DMS153 treated with DMSO at 0.1 percent for 48 hours (cell line): ENCODE data around the gene FBXO41.

ENCODE experiments used
- DNase-seq: peaks from one replicate; lab custom pipeline; 2025; ENCODE audit not compliant: unreplicated experiment; lab: John Stamatoyannopoulos, UW

Gene FBXO41

DNA sequence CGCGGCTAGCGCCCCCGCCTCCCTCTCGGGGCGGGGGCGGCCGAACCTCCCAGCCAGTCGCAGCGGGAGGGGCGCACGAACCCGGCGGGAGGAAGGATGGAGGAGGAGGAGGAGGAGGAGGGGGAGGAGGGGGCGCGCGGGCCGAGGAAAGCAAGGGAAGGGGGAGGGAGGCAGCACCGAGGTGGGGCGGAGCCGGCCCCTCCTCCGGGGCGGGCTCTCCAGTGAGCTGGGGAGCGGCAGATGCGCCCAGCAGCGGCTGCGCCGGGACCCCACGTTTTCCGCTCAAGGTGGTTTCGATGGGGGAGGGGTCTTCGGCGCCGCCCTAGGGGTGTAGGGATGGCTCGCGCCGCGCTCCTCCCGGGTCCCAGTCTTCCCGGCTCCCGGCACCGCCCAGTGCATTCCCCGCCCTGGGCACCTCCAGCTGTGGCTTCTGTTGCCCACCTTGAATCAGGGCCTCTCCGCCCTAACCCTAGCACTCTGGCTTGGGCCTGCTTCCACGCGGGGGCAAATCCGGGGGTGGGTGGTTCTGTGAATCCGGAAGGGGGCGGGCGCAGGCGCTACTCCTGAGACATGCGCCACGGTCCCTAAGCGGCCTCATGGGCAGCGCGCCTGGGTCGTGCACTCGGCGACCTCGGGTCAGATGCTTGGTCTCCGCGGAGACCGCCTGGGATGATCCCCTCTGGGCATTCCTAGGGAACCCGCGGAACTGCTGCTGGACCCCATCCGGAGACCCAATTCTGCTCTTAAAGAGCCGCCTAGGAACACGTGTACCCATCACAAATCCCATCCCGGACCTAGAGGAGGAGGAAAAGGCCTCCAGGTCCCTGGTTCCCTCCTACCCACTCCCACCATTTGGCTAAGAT is at the start of gene FBXO41:
Gene FBXO41 (minus strand): TSS at position 183 of the 863 bp plus-strand sequence. CDS start 14,848 bp downstream, outside the sequence.
- no peak for DNase-seq

- DNase-seq, result no peak
Observed at GRCh38 chr2:73334045-73334444, 49.8 kb upstream of the FBXO41 start.

GRCh38 chr2:73333564-73333963 is 49.3 kb upstream of the FBXO41 start:
- DNase-seq, result peak; percentile 36

- DNase-seq, result no peak
Observed at GRCh38 chr2:73324126-73324725, 39.9 kb upstream of the FBXO41 start.

GRCh38 chr2:73323551-73323950 is 39.3 kb upstream of the FBXO41 start:
- DNase-seq, result no peak

GRCh38 chr2:73314441-73314840 is 30.2 kb upstream of the FBXO41 start:
- DNase-seq, result no peak

- DNase-seq, result peak; percentile 39
Observed at GRCh38 chr2:73307720-73308119, 23.4 kb upstream of the FBXO41 start.

DNA sequence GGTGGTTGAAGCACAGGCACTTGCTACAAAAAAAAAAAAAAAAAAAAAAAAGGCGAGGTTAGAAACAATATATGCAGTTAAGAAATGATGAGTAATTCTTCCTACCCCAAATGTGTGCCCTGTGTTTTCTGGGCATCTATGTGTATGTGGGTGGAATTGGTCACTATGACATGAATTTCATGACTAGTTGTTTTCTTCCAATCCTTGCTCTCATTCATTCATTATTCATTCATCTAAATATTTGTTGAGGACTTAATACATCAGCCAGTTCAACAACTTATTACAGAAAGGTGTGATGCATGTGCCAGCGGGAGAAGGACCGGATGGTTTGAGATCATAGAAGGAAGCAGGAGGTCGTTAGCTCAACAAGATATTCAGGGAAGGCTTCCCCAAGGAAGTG is 17.4 kb upstream of the FBXO41 start:
- no peak for DNase-seq

- no peak for DNase-seq
Observed at GRCh38 chr2:73300926-73301325, 16.6 kb upstream of the FBXO41 start.

DNA sequence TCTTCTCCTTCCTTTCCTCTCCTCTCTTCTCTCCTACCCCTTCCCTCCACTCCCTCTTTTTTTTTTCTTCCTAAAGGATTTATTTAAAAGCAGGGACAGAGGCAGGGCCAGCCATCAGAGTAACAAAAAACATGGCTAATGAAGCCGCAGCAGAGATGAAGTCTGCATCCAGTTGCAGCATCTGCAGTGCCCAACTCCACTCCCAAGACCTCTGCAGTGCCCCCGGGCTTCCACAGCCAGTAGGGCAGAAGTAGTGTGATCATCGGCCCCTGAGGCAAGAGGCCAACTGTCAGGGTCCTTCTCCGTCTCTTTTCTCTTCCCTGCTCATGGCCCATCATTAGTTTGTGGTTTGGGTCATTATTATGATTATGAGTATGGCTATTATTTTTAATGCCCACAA is 13.3 kb upstream of the FBXO41 start:
- DNase-seq, result no peak

- peak; percentile 36 for DNase-seq
Observed at GRCh38 chr2:73297151-73297559, 12.9 kb upstream of the FBXO41 start.

- DNase-seq, result no peak
Observed at GRCh38 chr2:73295751-73296400, 11.6 kb upstream of the FBXO41 start.

- DNase-seq, result no peak
Observed at GRCh38 chr2:73294239-73294638, 10.0 kb upstream of the FBXO41 start.

DNA sequence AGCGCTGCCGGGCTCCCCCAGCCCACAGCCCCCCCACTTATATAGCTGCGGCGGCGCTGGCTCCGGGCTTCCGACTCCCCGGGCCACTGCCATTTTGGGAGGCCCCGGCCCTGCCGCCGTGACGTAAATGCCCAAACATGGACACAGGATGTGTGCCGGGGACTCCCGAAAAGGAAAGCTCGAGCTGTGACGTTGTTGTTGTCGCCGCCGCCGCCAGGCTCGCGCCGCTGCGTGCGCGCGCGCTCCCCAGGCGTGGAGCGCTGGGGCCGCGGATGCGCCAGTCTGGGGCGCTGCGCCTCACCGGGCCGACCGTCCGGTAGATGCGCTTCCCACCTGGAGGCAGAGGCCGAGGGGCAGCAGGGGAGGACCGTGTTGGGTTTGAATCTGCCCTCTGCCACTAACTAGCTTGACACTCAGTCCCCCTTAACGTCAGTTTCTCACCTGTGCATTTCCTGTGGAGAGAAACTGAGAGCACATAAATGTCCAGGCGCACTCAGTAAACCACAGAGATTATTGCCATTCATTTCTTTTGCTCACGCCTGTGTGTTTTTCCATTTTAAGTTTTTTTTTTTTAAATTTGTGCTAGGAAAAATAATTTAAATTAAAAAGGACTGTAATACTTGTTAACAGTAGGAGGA is 9.4 kb upstream of the FBXO41 start, which contains the start of gene EGR4:
Gene EGR4 (minus strand): TSS at position 15 of the 638 bp plus-strand sequence. CDS start 231 bp downstream, outside the sequence.
- DNase-seq, result peak; percentile 60

DNA sequence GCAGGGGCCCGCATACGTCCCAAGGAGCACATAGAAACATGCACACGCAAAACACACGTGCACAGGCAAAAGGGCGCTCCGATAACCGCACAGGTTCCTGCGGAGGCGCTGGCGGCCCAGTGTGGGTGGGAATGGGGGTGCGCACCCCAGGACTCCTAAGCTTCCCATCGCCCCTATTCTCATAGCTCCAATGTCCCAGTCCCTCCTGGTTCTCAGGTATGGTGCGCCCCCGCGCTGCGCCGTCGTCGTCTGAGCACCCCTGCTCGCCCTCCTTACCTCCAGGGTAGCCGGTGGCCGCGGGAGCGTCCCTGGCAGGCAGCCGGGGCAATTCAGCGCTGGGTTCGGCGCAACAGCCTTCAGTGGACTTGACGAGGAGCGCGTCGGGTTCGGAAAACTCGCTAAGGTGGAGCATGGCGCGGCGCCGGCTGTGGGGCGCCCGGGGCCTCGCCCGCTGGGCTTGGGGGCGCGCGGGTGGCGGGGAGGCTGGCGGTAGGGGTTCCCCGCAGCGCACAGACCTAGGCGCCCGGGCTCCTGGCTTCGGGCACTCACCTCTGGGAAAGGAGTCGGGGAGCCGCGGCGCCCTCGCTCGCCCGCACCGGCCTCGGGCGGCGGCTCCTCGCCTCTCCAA is 8.7 kb upstream of the FBXO41 start:
- no peak for DNase-seq

DNA sequence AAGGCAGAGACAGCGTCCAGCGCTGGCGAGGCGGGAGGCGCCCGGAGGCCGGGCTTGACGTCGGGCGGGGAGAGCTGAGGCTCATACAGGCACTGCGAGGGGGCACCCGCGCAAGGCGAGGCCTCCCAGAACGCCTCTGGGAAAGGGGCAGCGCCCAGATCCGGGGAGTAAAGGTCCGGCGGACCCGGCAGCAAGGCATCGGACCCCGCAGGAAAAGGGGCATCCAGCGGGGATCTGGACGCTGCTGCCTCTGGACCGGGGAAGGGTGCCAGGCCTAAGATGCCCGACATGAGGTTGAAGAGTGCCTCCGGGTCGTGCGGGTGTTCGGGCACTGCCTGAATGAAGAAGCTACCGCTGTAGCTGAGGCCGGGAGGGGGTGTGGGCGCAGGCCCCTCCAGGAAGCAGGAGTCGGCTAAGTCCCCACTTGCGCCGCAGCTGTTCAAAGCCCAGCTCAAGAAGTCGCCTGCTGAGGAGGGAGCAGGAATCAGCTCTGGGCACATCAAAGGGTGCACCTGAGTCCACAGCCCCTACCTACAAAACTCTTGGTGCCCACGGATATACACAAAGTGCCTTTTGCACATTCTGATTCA is 8.1 kb upstream of the FBXO41 start:
- DNase-seq, result no peak

- no peak for DNase-seq
Observed at GRCh38 chr2:73291461-73292315, 7.4 kb upstream of the FBXO41 start.

GRCh38 chr2:73291093-73291460 is 6.8 kb upstream of the FBXO41 start:
- no peak for DNase-seq

DNA sequence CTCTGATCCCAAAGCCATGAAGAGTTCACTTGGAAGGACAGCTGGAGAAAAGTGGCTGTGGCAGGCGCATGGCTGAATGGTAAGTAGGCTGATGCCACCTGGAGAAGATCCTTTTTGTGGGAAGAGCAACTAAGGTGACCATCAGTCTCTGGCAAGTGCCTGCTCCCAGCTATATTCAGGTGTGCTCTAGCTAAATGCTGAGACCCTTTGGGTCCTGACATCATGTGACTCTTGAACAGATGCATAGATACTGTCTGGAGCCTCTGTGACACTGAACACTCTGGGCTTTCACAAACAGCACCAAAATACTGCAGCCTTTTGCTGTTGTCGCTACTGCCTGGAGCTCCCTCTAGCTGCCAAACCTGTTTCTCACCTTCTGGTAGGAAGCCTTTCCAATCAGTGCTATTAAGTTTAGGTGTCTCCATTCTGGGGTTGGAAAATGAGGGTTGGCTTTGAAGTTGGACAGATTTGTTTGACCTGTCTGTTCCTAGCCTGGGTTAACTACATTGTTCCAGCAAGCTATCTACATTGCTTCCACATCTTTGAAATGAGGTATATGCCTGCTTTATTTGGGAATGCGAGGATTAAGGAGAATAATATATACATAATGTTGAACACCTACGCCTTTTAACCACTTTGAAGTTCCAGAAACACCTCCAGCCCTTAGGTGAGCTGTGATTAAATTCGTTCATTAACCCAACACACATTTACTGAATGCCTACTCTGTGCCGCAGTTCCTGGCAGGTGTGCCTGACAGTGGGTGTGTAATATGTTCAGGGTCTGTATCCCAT is 6.0 kb upstream of the FBXO41 start:
- peak; percentile 54 for DNase-seq
